ENCODE measurements around the gene UBE2E2.

Gene UBE2E2

GRCh38 chr3:23440416-23441294 is 237.5 kb downstream of the UBE2E2 start:
- no peak for DNase-seq (ENCODE audit: low read depth in 3 of 3)

GRCh38 chr3:23442598-23443383 is 239.7 kb downstream of the UBE2E2 start:
- DNase-seq (ENCODE audit: low read depth in 3 of 3): no peak

GRCh38 chr3:23444386-23444785 is 241.3 kb downstream of the UBE2E2 start:
- no peak for DNase-seq (ENCODE audit: low read depth in 3 of 3)

- no peak for DNase-seq (ENCODE audit: low read depth in 3 of 3)
Measured at GRCh38 chr3:23446301-23446700, 243.2 kb downstream of the UBE2E2 start.

GRCh38 chr3:23448998-23449537 is 245.9 kb downstream of the UBE2E2 start:
- DNase-seq (ENCODE audit: low read depth in 3 of 3): no peak

- no peak for DNase-seq (ENCODE audit: low read depth in 3 of 3)
Measured at GRCh38 chr3:23450051-23450450, 246.9 kb downstream of the UBE2E2 start.

GRCh38 chr3:23450806-23451205 is 247.7 kb downstream of the UBE2E2 start:
- DNase-seq (ENCODE audit: low read depth in 3 of 3): no peak

- no peak for DNase-seq (ENCODE audit: low read depth in 3 of 3)
Measured at GRCh38 chr3:23452408-23452807, 249.3 kb downstream of the UBE2E2 start.

GRCh38 chr3:23455084-23455483 is 252.0 kb downstream of the UBE2E2 start:
- no peak for DNase-seq (ENCODE audit: low read depth in 3 of 3)

- no peak for DNase-seq (ENCODE audit: low read depth in 3 of 3)
Measured at GRCh38 chr3:23455775-23456174, 252.6 kb downstream of the UBE2E2 start.

- no peak for DNase-seq (ENCODE audit: low read depth in 3 of 3)
Measured at GRCh38 chr3:23457697-23458096, 254.6 kb downstream of the UBE2E2 start.

- DNase-seq (ENCODE audit: low read depth in 3 of 3): no peak
Measured at GRCh38 chr3:23459465-23459864, 256.3 kb downstream of the UBE2E2 start.

- no peak for DNase-seq (ENCODE audit: low read depth in 3 of 3)
Measured at GRCh38 chr3:23459889-23460546, 256.9 kb downstream of the UBE2E2 start.

GRCh38 chr3:23461069-23461468 is 257.9 kb downstream of the UBE2E2 start:
- DNase-seq (ENCODE audit: low read depth in 3 of 3): no peak

- no peak for DNase-seq (ENCODE audit: low read depth in 3 of 3)
Measured at GRCh38 chr3:23463791-23464190, 260.7 kb downstream of the UBE2E2 start.

- no peak for DNase-seq (ENCODE audit: low read depth in 3 of 3)
Measured at GRCh38 chr3:23465569-23465968, 262.4 kb downstream of the UBE2E2 start.

GRCh38 chr3:23468203-23468602 is 265.1 kb downstream of the UBE2E2 start:
- no peak for DNase-seq (ENCODE audit: low read depth in 3 of 3)

- DNase-seq (ENCODE audit: low read depth in 3 of 3): no peak
Measured at GRCh38 chr3:23474580-23475357, 271.6 kb downstream of the UBE2E2 start.

GRCh38 chr3:23475446-23475845 is 272.3 kb downstream of the UBE2E2 start:
- no peak for DNase-seq (ENCODE audit: low read depth in 3 of 3)

GRCh38 chr3:23479026-23479425 is 275.9 kb downstream of the UBE2E2 start:
- DNase-seq (ENCODE audit: low read depth in 3 of 3): no peak

- DNase-seq (ENCODE audit: low read depth in 3 of 3): no peak
Measured at GRCh38 chr3:23479615-23480328, 276.6 kb downstream of the UBE2E2 start.
